Activated naive CD8-positive, alpha-beta T cell treated with anti-CD3 and anti-CD28 coated beads, Interleukin-2, amount 10 ng/mL, durations not matched to agents 7 days and 5 days (primary cell): ENCODE results near the gene PCDHA13. TPM values are rescaled to one million over a fixed set of nuclear protein-coding genes. Genes with fewer than 3 reads are reported as not detected.
"Not testable (repeated sequence)": the region's sequence is repeated elsewhere in the genome, so short reads cannot be mapped to it uniquely, and the experiment has no call there.

ENCODE experiments used
- ATAC-seq: fragments of 150-1000 bp; cut with Tn5 transposase; one replicate; pipeline ENCODE4 v1.10.0; 2021; ENCODE audit warnings: low read depth, moderate library complexity
- POLR2A ChIA-PET: fragments of 350-600 bp; sonication (Branson Sonifier 250); formaldehyde crosslinking; loops from one replicate; lab custom pipeline; 2021; ENCODE audit warnings: antibody characterized with exemption; lab: Charles Lee
- DNase-seq: peaks from one replicate; pipeline ENCODE4 v3.0.0; 2021
- H3K27ac Mint-ChIP-seq: one replicate; pipeline ENCODE4 v1.8.0; 2022; ENCODE audit warnings: mild to moderate bottlenecking, mixed read lengths
- H3K27me3 Mint-ChIP-seq: one replicate; pipeline ENCODE4 v1.8.0; 2022; ENCODE audit warnings: mild to moderate bottlenecking, moderate library complexity, mixed read lengths
- H3K36me3 Mint-ChIP-seq: one replicate; pipeline ENCODE4 v1.8.0; 2021; ENCODE audit warnings: mild to moderate bottlenecking, mixed read lengths
- H3K4me1 Mint-ChIP-seq: one replicate; pipeline ENCODE4 v1.8.0; 2021; ENCODE audit warnings: mixed read lengths
- H3K4me3 Mint-ChIP-seq: one replicate; pipeline ENCODE4 v1.8.0; 2022; ENCODE audit warnings: mild to moderate bottlenecking, moderate library complexity, mixed read lengths
- H3K9me3 Mint-ChIP-seq: one replicate; pipeline ENCODE4 v1.8.0; 2021; ENCODE audit warnings: mixed read lengths
- total RNA-seq, 2 experiments: library from RNA; stranded (reverse); gene quantifications; one replicate each; pipeline ENCODE4 v1.2.3, GENCODE V29; 2021

Gene PCDHA13
- total RNA-seq, 2 experiments from 2014 or later = not detected

GRCh38 chr5:140857177-140857986 lies 24.5 kb upstream of the PCDHA13 start:
- POLR2A ChIA-PET = no interaction called here
- H3K36me3 Mint-ChIP-seq = no peaks in the 10 kb centered on the region
- H3K9me3 Mint-ChIP-seq = peaks cover 14% of the 10 kb centered on the region
- no peak for DNase-seq
- H3K4me3 Mint-ChIP-seq = no peak overlapping the region
- H3K27me3 Mint-ChIP-seq = no peaks in the 10 kb centered on the region
- H3K27ac Mint-ChIP-seq = peak overlapping the region; percentile 51
- no peaks in the 10 kb centered on the region for H3K4me1 Mint-ChIP-seq
- ATAC-seq = no peak

GRCh38 chr5:140857987-140858240 lies 24.0 kb upstream of the PCDHA13 start:
- H3K4me3 Mint-ChIP-seq = no peak overlapping the region

GRCh38 chr5:140862441-140863295 lies 19.3 kb upstream of the PCDHA13 start:
- DNase-seq = no peak
- H3K9me3 Mint-ChIP-seq = peaks cover 6% of the 10 kb centered on the region
- POLR2A ChIA-PET = no interaction called here
- H3K27ac Mint-ChIP-seq = no peak overlapping the region
- no peaks in the 10 kb centered on the region for H3K36me3 Mint-ChIP-seq
- no peak overlapping the region for H3K4me3 Mint-ChIP-seq
- H3K4me1 Mint-ChIP-seq = no peaks in the 10 kb centered on the region
- ATAC-seq = no peak
- H3K27me3 Mint-ChIP-seq = no peaks in the 10 kb centered on the region

More at GRCh38 chr5:140857987-140858240, 24.0 kb upstream of the PCDHA13 start:
- peaks cover 14% of the 10 kb centered on the region for H3K9me3 Mint-ChIP-seq
- no peaks in the 10 kb centered on the region for H3K36me3 Mint-ChIP-seq
- H3K27me3 Mint-ChIP-seq = no peaks in the 10 kb centered on the region
- no peak for ATAC-seq
- no peaks in the 10 kb centered on the region for H3K4me1 Mint-ChIP-seq
- H3K27ac Mint-ChIP-seq = no peak overlapping the region
- POLR2A ChIA-PET = no interaction called here
- no peak for DNase-seq

GRCh38 chr5:140868721-140869554 lies 13.0 kb upstream of the PCDHA13 start, which contains the start of gene PCDHA11:
PCDHA11 (plus strand) TSS chr5:140868957; CDS start chr5:140869104, 147 bp downstream.
- peaks cover 2% of the 10 kb centered on the region for H3K27me3 Mint-ChIP-seq
- POLR2A ChIA-PET = no interaction called here
- no peaks in the 10 kb centered on the region for H3K36me3 Mint-ChIP-seq
- H3K27ac Mint-ChIP-seq = peak within 1 kb of the TSS; percentile 30
- ATAC-seq = no peak
- peaks cover 9% of the 10 kb centered on the region for H3K9me3 Mint-ChIP-seq
- no peaks in the 10 kb centered on the region for H3K4me1 Mint-ChIP-seq
- no peak within 1 kb of the TSS for H3K4me3 Mint-ChIP-seq
- DNase-seq = no peak

- H3K27me3 Mint-ChIP-seq = peaks cover 6% of the 10 kb centered on the region
- no peaks in the 10 kb centered on the region for H3K36me3 Mint-ChIP-seq
- H3K9me3 Mint-ChIP-seq = peaks cover 14% of the 10 kb centered on the region
Measured at GRCh38 chr5:140869555-140869886, 12.4 kb upstream of the PCDHA13 start.

GRCh38 chr5:140870221-140871201 lies 11.4 kb upstream of the PCDHA13 start:
- Mint-ChIP-seq H3K27ac (no peak overlapping the region), H3K27me3 (peaks cover 6% of the 10 kb centered on the region), H3K4me3 (no peak overlapping the region), H3K9me3 (peaks cover 14% of the 10 kb centered on the region), H3K36me3 (no peaks in the 10 kb centered on the region), H3K4me1 (no peaks in the 10 kb centered on the region)
- POLR2A ChIA-PET = no interaction called here
- ATAC-seq (no peak), DNase-seq (no peak)

More at GRCh38 chr5:140869555-140869886, 12.4 kb upstream of the PCDHA13 start:
- Mint-ChIP-seq H3K4me1 (no peaks in the 10 kb centered on the region), H3K4me3 (no peak overlapping the region), H3K27ac (peak overlapping the region; percentile 30)
- POLR2A ChIA-PET = no interaction called here
- no peak for DNase-seq
- ATAC-seq = no peak

GRCh38 chr5:140875085-140876065 lies 6.5 kb upstream of the PCDHA13 start, which contains the start of gene PCDHA12:
PCDHA12 (plus strand) TSS chr5:140875308; CDS start chr5:140875473, 165 bp downstream.
- DNase-seq (no peak), ATAC-seq (no peak)
- Mint-ChIP-seq H3K4me3 (no peak within 1 kb of the TSS), H3K27ac (peak within 1 kb of the TSS; percentile 54), H3K36me3 (no peaks in the 10 kb centered on the region), H3K9me3 (peaks cover 15% of the 10 kb centered on the region), H3K27me3 (peaks cover 8% of the 10 kb centered on the region), H3K4me1 (no peaks in the 10 kb centered on the region)
- POLR2A ChIA-PET = no interaction called here

- H3K27ac Mint-ChIP-seq, H3K4me3 Mint-ChIP-seq, ATAC-seq, H3K4me1 Mint-ChIP-seq, POLR2A ChIA-PET, H3K27me3 Mint-ChIP-seq, DNase-seq, H3K36me3 Mint-ChIP-seq: not testable (repeated sequence)
- peaks cover 22% of the 10 kb centered on the region for H3K9me3 Mint-ChIP-seq
Measured at GRCh38 chr5:140876541-140877261, 5.2 kb upstream of the PCDHA13 start.

- POLR2A ChIA-PET = no interaction called here
- no peak overlapping the region for H3K27ac Mint-ChIP-seq
- no peak overlapping the region for H3K4me3 Mint-ChIP-seq
- DNase-seq = no peak
- H3K27me3 Mint-ChIP-seq = peaks cover 8% of the 10 kb centered on the region
- peaks cover 21% of the 10 kb centered on the region for H3K9me3 Mint-ChIP-seq
- H3K36me3 Mint-ChIP-seq = no peaks in the 10 kb centered on the region
- no peak for ATAC-seq
- no peaks in the 10 kb centered on the region for H3K4me1 Mint-ChIP-seq
Measured at GRCh38 chr5:140877262-140877581, 4.7 kb upstream of the PCDHA13 start.

GRCh38 chr5:140882591-140882899 lies 621 bp downstream of the PCDHA13 start:
- peak overlapping the region; percentile 43 for H3K27ac Mint-ChIP-seq
- no peaks in the 10 kb centered on the region for H3K36me3 Mint-ChIP-seq
- no peak overlapping the region for H3K4me3 Mint-ChIP-seq
- no peak for ATAC-seq
- peaks cover 2% of the 10 kb centered on the region for H3K4me1 Mint-ChIP-seq
- H3K9me3 Mint-ChIP-seq = peaks cover 14% of the 10 kb centered on the region
- POLR2A ChIA-PET = no interaction called here
- no peak for DNase-seq
- peaks cover 2% of the 10 kb centered on the region for H3K27me3 Mint-ChIP-seq

- POLR2A ChIA-PET = no interaction called here
- no peaks in the 10 kb centered on the region for H3K36me3 Mint-ChIP-seq
- no peak for ATAC-seq
- H3K4me3 Mint-ChIP-seq = no peak overlapping the region
- H3K27ac Mint-ChIP-seq = no peak overlapping the region
- peaks cover 14% of the 10 kb centered on the region for H3K9me3 Mint-ChIP-seq
- DNase-seq = no peak
- H3K27me3 Mint-ChIP-seq = peaks cover 2% of the 10 kb centered on the region
- peaks cover 2% of the 10 kb centered on the region for H3K4me1 Mint-ChIP-seq
Measured at GRCh38 chr5:140883373-140883772, 1.4 kb downstream of the PCDHA13 start.
